Measurements from ENCODE around the gene GPSM3.
"Not testable (repeated sequence)": the region's sequence is repeated elsewhere in the genome, so short reads cannot be mapped to it uniquely, and the experiment has no call there.

The GPSM3 gene

DNA sequence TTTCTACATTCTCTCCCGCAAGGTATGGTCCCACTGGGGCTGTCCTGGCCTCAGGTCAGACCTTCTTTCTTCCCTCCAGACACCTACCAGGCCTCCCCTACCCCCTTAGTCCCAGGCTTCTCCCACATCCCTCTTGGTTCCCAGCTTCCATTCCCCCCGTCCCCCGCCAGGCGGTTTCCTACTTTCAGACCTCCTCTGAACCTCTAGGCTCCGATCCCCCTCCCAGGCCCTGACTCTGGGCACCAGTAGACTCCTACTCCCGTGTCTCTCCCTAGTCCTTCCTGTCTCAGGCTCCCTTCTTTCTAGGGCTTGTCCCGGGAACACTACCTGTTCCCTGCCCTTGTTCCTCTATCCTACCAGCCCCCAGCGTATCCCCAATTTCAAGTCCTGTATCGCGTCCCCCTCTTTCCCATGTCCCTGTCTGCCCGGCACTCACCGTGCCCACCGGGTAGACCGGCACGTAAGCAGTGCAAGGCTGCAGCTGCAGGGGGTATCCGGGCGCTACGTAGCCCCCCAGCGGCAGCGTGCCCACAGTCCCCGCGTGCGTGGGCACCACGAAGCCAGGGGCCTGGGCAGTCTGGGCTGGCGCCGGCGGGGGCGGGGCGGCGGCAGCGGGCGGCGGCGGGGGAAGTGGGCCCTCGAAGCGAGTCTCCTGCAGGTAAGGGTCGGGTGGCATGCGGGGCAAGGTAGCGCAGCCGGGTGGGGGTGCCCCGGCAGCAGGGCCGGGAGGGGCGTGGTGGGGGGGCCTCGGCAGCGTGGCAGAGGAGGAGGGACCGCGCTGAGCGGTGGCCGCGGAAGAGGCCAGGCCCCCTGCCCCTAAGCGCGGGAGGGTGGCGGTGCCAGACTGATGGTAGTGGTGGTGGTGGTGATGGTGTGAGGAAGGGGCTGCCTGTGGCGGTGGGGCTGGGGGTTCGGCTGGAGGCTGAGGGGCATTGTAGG lies 42.2 kb downstream of the GPSM3 start:
- TF ChIP-seq, protein P1, sequence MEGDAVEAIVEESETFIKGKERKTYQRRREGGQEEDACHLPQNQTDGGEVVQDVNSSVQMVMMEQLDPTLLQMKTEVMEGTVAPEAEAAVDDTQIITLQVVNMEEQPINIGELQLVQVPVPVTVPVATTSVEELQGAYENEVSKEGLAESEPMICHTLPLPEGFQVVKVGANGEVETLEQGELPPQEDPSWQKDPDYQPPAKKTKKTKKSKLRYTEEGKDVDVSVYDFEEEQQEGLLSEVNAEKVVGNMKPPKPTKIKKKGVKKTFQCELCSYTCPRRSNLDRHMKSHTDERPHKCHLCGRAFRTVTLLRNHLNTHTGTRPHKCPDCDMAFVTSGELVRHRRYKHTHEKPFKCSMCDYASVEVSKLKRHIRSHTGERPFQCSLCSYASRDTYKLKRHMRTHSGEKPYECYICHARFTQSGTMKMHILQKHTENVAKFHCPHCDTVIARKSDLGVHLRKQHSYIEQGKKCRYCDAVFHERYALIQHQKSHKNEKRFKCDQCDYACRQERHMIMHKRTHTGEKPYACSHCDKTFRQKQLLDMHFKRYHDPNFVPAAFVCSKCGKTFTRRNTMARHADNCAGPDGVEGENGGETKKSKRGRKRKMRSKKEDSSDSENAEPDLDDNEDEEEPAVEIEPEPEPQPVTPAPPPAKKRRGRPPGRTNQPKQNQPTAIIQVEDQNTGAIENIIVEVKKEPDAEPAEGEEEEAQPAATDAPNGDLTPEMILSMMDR (IDR thresholded peaks at IDR 0.05; ENCODE audit: extremely low read depth, missing control alignments), result no peak
- no peak for DNase-seq (ENCODE audit: low spot score)

DNA sequence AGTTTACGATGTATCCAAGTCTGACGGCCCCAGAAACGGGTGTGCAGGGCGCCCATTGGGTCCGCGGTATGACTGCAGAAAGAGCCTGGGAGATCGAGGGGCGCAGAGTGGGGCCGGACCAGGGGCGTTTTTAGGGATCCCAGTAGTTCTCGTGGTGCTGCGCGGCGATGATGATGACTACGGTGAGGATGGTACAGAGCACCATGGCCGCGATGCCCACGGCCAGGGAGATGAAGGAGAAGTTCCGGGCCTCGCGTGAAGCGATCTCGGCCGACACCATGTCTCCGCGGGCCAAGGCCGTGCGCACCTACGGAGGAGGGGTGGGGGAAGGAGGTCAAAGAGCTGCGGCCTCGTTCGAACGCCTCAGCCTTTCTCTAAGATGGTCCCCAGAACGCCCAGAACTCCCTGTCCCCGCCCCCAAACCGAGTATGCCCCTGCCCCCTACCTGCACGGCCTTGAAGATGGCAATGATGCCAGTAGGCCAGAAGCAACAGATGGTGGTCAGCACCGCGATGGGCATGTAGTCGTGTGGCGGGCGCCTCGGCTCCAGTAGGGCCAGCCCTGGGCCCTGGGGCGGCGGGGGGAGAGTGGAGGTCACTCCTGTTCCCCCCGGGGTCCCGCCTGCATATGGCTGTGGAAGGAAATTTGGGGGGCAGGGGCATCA lies 43.2 kb downstream of the GPSM3 start:
- TF ChIP-seq, protein P1 (IDR thresholded peaks at IDR 0.05; ENCODE audit: extremely low read depth, missing control alignments), result no peak
- DNase-seq (ENCODE audit: low spot score), result no peak

DNA sequence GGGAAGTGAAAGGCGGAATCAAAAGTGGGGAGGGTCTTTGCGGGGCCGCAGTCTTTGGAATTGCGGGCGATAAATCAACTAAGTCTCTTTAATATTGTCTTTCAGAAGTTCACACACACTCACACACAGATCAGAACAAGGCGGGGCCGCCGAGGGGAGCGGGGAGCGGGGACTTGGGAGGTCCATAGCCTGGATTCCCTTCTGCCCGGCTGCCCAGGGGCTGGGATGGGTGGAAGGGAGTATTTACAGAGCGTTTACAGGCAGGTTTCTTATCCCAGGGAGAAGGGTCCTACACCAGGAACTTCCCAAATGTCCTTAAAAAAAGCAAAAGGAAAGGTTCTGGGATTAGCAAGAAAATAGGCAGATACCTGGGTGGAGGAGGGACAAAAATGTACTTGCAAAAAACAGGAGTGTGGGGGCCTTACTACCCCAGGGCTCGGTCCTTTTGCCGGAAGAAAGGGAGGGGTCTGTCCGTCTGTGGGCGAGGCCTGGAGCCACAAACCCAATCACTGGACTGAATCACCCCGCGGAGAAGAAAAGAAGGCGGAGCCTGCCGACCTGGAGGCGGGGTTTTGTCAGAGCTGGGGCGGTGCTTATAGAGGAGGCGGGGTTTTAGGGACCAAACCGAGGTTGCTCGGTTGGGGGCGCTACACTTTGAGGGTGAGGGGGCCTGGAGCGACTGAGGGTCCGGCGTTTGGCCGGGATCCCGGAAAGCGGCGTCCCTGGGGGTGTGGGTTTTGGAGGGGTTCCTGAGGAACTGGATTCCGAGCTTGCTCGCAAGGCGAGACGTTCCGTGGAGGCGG lies 44.0 kb downstream of the GPSM3 start:
- no peak for DNase-seq (ENCODE audit: low spot score)

DNA sequence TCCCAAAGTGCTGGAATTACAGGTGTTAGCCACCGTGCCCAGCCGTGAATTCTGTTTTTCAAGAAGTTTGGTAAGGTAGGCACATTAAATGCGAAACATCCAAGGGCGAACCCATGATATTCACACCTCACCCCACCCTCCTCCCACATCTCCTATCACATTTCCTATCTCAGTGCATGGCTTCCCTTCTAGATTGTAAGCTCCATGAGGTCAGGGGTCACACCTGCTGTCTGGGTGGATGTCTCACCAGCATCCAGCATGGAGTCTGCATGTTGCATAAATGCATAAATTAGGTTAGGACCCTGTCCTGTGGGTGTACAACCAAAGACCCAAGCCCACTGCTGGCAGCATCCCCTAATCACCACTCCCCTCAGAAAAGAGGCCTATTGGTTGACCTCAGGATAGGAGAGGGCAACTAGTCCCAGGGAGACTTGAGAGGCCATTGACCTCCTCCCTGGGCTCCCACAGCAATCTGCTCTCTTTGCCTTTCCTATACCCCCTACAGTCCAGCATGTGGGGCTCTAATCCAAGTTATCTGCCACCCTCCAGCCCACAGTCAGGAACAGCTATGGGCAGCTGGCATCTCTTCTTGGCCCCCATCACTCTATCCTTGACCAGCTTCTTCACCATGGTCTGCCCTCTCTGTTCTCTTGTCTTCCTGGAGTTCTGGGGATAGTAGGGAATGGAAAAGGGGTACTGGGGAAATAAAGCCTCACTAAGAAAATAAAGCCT lies 44.9 kb downstream of the GPSM3 start:
- TF ChIP-seq, protein P1 (IDR thresholded peaks at IDR 0.05; ENCODE audit: extremely low read depth, missing control alignments), result no peak
- DNase-seq (ENCODE audit: low spot score), result no peak

More for the DNA sequence above, 44.0 kb downstream of the GPSM3 start:
- TF ChIP-seq, protein P1 (IDR thresholded peaks at IDR 0.05; ENCODE audit: extremely low read depth, missing control alignments), result no peak

DNA sequence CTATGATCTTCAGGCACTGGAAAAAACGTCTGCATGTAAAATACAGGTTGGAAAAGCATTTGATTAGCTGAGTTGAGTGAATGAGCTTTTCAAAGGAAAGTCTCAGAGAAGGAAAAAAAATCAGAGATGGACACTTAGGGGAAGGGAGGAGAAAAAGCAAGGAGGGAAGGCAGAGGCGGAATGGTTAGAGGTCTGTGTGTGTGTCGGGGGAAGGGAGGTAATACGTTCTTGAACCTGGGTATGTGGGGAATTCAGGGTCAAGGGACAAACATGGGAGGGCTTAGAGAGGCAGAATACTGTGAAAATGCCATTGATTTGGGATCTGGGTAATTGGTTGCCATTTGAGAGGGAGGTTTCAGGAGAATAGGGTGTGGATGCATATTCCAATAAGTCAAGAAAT lies 45.8 kb downstream of the GPSM3 start:
- DNase-seq (ENCODE audit: low spot score), result no peak
- TF ChIP-seq, protein P1 (IDR thresholded peaks at IDR 0.05; ENCODE audit: extremely low read depth, missing control alignments), result no peak

DNA sequence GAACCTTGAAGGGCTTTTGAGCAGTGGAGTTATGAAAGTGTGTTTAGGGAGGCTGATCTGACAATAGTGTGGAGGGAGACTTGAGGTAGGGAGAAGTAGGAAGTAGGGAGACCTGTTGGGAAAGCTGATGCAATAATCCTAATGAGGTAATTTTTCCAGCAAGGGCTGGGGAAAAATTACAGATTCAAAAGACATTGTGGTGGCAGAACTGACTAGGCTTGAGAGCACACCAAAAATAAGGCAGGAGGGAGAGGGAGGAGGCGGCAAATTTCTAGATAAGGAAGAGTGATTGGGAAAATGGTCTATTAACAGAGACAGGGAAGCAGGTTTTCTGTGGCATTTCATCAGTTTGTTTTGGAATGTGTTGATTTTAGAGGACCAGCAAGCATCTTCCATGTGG lies 46.2 kb downstream of the GPSM3 start:
- no peak for DNase-seq (ENCODE audit: low spot score)
- TF ChIP-seq, protein P1 (IDR thresholded peaks at IDR 0.05; ENCODE audit: extremely low read depth, missing control alignments), result no peak

DNA sequence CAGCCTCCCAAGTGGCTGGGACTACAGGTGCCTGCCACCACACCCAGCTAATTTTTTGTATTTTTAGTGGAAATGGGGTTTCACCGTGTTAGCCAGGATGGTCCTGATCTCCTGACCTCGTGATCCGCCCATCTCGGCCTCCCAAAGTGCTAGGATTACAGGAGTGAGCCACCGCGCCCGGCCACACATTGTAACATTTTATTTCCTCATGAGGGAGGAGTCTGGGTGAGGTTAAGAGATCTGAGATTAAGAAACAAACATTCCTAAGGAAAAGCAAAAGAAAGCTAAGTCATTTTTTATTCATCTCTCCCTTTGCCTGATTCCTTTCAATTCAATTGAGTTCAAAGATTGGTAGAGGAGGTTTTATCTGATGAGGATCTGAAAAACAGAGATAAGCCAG lies 48.2 kb downstream of the GPSM3 start:
- DNase-seq (ENCODE audit: low spot score), result not testable (repeated sequence)

Measured in GM20000 (cell line).